Epithelial cell of proximal tubule (primary cell): ENCODE results near the gene GPR62. TPM values are rescaled to one million over a fixed set of nuclear protein-coding genes. Genes with fewer than 3 reads are reported as not detected.
"Not testable (repeated sequence)": the region's sequence is repeated elsewhere in the genome, so short reads cannot be mapped to it uniquely, and the experiment has no call there.

Experiments used
- DNase-seq: peaks from one replicate; pipeline ENCODE4 v3.0.0-alpha.2; 2011; ENCODE audit warnings: low read depth
- H3K4me3 ChIP-seq: 2 replicates; pipeline ENCODE4 v1.5.1; 2011; ENCODE audit warnings: low read depth, mild to moderate bottlenecking, low read length
- total RNA-seq: library from RNA; depleted of rRNA; stranded (reverse); fragments of >200 nt; gene quantifications from 2 replicates; pipeline ENCODE4 v1.2.3, GENCODE V29; 2015
- TF ChIP-seq, protein P1 (sequence below): conservative IDR thresholded peaks from 2 replicates; pipeline ENCODE4 v1.5.1; 2012; ENCODE audit warnings: low read depth, mild to moderate bottlenecking, low read length

The GPR62 gene, protein sequence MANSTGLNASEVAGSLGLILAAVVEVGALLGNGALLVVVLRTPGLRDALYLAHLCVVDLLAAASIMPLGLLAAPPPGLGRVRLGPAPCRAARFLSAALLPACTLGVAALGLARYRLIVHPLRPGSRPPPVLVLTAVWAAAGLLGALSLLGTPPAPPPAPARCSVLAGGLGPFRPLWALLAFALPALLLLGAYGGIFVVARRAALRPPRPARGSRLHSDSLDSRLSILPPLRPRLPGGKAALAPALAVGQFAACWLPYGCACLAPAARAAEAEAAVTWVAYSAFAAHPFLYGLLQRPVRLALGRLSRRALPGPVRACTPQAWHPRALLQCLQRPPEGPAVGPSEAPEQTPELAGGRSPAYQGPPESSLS
- not detected in 2 replicates for total RNA-seq

GRCh38 chr3:51955175-51955892, at the start of gene GPR62:
Gene GPR62 (plus strand): TSS chr3:51955381. CDS start chr3:51955653, 272 bp downstream.
- no peak for DNase-seq
- TF ChIP-seq, protein P1, sequence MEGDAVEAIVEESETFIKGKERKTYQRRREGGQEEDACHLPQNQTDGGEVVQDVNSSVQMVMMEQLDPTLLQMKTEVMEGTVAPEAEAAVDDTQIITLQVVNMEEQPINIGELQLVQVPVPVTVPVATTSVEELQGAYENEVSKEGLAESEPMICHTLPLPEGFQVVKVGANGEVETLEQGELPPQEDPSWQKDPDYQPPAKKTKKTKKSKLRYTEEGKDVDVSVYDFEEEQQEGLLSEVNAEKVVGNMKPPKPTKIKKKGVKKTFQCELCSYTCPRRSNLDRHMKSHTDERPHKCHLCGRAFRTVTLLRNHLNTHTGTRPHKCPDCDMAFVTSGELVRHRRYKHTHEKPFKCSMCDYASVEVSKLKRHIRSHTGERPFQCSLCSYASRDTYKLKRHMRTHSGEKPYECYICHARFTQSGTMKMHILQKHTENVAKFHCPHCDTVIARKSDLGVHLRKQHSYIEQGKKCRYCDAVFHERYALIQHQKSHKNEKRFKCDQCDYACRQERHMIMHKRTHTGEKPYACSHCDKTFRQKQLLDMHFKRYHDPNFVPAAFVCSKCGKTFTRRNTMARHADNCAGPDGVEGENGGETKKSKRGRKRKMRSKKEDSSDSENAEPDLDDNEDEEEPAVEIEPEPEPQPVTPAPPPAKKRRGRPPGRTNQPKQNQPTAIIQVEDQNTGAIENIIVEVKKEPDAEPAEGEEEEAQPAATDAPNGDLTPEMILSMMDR = no peak
- H3K4me3 ChIP-seq = peak within 1 kb of the TSS; percentile 44

DNA sequence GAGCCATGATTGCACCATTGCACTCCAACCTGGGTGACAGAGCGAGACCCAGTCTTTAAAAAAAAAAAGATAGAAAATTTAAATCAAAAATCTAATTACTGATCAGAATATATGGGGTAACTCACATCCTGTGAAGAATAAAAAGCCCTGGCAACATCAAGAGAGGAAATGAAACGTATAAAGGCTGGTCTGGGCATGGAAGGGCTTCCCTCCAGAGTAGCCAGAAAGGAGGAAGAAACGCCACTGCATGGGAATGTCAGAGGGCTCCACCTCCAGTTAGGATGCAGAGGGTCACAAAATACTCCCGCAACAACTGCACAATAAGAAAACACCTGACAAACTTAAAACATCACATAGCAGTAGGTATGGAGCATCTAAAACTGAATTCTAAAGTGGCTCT, 47.2 kb upstream of the GPR62 start:
- no peak for DNase-seq
- no peak overlapping the region for H3K4me3 ChIP-seq
- TF ChIP-seq, protein P1 = no peak

- no peak overlapping the region for H3K4me3 ChIP-seq
- TF ChIP-seq, protein P1 = no peak
- no peak for DNase-seq
These were observed 38.8 kb upstream of the GPR62 start for GRCh38 chr3:51916418-51916817.

DNA sequence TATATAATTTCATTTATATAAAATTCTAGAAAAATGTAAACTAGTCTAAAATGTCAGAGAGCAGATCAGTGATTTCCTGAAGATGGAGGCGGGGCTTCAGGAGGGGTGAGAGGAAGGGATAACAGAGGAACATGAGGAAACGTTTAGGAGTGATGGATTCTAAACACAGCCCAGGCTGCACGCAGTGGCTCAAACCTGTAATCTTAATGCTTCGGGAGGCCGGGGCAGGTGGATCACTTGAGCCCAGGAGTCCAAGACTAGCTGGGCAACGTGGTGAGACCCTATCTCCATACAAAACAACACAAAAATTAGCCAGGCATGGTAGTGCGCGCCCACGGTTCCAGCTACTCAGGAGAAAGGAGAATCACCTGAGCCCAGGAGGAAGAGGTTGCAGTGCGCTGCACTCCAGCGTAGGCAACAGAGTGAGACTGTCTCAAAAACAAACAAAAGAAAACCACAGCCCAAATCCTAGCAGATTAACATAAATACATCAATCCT, 34.1 kb upstream of the GPR62 start:
- DNase-seq = no peak
- TF ChIP-seq, protein P1 = no peak
- no peak overlapping the region for H3K4me3 ChIP-seq

DNA sequence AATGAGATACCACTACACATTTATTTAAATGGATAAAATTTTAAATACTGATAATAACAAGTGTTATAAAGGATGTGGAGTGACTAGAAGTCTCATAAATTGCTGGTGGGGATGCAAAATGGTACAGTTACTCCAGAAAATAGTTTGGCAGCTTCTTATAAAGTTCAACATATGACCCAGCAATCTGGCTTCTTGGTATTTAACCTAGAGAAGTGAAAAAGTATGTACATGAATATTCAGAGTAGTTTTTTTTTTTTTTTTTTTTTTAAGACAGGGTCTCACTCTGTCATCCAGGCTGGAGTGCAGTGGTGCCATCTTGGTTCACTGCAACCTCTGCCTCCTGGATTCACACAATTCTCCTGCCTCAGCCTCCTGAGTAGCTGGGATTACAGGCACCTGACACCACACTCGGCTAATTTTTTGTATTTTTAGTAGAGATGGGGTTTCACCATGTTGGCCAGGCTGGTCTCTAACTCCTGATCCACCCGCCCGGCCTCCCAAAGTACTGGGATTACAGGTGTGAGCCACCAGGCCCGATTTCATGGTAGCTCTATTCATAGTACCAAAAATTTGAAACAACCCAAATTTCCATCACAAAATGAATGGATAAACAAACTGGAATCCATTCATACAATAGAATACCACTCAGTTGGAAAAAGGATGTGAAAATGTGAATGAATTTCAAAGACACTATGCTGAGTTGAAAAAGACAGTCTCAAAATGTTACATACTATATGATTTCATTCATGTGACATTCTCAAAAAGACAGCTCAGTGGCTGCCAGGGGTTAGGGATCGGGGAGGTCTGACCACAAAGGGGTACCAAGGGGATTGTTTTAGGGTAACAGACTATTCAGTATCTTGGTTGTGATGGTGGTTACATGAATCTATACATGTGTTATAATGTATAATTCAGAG, 27.9 kb upstream of the GPR62 start:
- H3K4me3 ChIP-seq = no peak overlapping the region
- TF ChIP-seq, protein P1 = no peak
- no peak for DNase-seq

DNA sequence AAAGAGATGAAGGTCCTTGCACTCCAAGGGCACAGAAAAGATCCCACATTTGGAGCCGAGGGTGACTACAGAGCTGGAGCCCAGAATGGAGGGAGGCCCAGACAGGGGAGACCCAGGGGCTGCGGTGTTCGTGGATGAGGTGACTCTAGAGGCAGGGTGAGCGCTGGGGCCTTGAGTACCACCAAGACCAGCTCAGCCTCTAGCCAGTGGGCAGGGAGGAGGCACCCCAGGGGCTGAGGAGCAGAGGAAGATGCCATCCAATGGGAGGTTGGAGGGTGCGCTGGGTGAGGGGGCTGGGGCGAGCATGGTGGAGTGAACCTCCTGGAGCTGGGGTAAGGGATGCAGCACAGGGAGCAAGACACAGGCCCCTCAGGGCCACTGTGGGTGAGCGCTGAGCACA, 26.7 kb upstream of the GPR62 start:
- TF ChIP-seq, protein P1 = no peak
- DNase-seq = no peak
- H3K4me3 ChIP-seq = no peak overlapping the region

- not testable (repeated sequence) for DNase-seq, H3K4me3 ChIP-seq
These were observed 26.2 kb upstream of the GPR62 start for GRCh38 chr3:51928981-51929380.
